ENCODE results near the gene HSPB1.
"Not testable (repeated sequence)": the region's sequence is repeated elsewhere in the genome, so short reads cannot be mapped to it uniquely, and the experiment has no call there.

HSPB1 gene

GRCh38 chr7:76308874-76309273 is 6.4 kb downstream of the HSPB1 start:
- not testable (repeated sequence) for DNase-seq (ENCODE audit: low read depth in 3 of 3)

GRCh38 chr7:76309341-76310101 is 7.0 kb downstream of the HSPB1 start:
- not testable (repeated sequence) for DNase-seq (ENCODE audit: low read depth in 3 of 3)

GRCh38 chr7:76310102-76310957 is 7.9 kb downstream of the HSPB1 start:
- DNase-seq (ENCODE audit: low read depth in 3 of 3): no peak

DNA sequence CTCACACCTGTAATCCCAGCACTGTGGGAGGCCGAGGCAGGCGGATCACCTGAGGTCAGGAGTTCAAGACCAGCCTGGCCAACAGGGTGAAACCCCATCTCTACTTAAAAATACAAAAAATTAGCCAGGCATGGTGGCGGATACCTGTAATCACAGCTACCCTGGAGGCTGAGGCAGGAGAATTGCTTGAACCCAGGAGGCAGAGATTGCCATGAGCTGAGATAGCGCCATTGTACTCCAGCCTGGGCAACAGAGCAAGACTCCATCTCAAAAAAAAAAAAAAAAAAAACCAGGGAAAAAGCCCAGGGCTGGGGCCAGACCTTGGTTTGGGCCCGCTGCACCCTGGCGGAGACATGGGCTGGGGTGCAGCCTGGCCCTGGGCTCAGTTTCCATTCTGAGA is 9.4 kb downstream of the HSPB1 start:
- DNase-seq (ENCODE audit: low read depth in 3 of 3): not testable (repeated sequence)

- DNase-seq (ENCODE audit: low read depth in 3 of 3): peak; percentile 93 to 96 (median 94)
Measured at GRCh38 chr7:76314042-76314721, 11.7 kb downstream of the HSPB1 start.

GRCh38 chr7:76314740-76315139 is 12.3 kb downstream of the HSPB1 start:
- not testable (repeated sequence) for DNase-seq (ENCODE audit: low read depth in 3 of 3)

- no peak for DNase-seq (ENCODE audit: low read depth in 3 of 3)
Measured at GRCh38 chr7:76315364-76315763, 12.9 kb downstream of the HSPB1 start.

- no peak for DNase-seq (ENCODE audit: low read depth in 3 of 3)
Measured at GRCh38 chr7:76316984-76317781, 14.7 kb downstream of the HSPB1 start.

GRCh38 chr7:76317782-76318487 is 15.5 kb downstream of the HSPB1 start:
- DNase-seq (ENCODE audit: low read depth in 3 of 3): peak; percentile 85 to 91 (median 88)

DNA sequence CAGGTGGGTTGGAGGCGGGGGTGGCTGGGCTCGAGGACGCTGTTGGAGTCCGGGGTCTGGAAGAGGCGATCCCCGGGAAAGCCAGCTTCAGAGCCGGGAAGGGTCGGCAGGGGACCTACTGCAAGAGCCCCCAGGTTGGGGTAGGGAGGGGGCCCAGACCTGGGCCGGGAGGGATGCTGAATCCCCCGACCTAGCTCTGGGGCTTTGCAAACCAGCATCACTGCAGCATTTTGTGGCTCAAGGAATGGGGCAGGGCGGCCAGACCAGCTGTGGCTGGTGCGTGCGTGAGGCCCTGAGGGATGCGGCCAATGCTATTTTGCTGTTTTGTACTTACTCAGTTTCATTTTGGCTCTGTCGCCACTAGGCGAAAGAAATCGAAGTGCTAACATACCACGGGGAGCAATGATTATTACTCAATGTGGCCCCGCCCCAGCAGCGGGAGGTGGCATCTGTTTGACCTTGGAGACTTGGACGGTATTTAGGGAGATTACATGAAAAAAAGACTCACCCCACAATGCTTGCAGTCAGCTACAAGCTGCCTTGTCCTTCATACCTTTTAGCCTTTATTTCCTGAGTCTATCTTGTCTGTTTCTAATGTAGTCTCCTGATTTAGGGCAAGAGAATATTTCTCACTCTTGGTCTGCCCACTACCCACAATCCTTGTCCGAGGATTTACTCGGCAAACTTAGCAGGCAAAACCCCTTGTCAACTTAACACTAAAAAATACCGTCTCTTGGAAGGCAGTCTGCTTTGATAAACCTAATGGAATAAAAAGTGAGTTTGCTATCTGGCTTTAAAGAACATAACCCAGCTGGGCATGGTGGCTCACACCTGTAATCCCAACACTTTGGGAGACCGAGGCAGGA is 16.2 kb downstream of the HSPB1 start:
- peak in 2 of 3 experiments; percentile 13 to 41 for DNase-seq (ENCODE audit: low read depth in 3 of 3)

GRCh38 chr7:76325092-76325491 is 22.6 kb downstream of the HSPB1 start:
- DNase-seq (ENCODE audit: low read depth in 3 of 3): no peak

DNA sequence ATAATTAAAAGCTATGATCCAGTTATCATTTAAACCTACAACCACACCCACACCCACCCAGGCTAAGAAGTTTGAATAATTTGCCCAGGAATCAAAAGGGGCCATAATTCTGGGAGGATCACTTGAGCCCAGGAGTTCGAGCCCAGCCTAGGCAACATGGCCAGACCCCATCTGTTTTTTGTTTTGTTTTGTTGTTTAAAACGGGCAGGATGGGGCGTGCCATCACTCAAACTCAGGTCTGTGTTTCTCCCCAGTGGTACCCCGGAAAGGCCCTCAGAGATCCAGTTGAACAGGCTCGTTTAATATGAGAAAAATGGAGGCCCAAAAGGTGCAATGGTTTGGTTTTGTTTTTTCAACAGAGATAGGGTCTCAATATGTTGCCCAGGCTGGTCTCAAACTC is 23.3 kb downstream of the HSPB1 start:
- DNase-seq (ENCODE audit: low read depth in 3 of 3): no peak

DNA sequence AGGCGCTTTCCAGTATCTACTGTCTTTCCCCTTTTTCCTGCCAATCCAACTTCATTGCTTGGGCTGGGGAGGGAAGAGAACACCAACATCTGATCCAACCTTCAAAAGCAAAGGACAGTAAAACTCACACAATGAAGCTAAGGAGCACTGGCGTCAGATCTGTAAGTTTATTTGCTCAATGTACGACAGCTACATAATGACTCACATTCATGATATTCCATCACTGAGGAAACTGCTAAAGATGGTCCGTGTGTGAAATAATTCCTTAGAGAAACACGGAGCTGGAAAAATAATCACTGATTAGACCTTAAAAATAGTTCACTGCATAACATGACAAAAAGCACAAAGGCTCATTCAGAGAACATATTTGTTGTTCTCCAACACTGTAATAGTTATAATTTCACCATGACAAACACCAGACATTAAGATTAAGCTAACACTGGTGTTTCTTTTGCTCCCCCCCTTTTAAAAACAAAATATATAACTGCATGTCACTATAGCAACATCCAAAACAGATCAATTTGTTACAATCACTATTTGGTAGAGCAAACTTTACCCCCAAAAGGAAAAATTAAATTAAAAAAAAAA is 24.3 kb downstream of the HSPB1 start:
- DNase-seq (ENCODE audit: low read depth in 3 of 3): no peak

- no peak for DNase-seq (ENCODE audit: low read depth in 3 of 3)
Measured at GRCh38 chr7:76327610-76328009, 25.1 kb downstream of the HSPB1 start.

GRCh38 chr7:76328389-76328788 is 25.9 kb downstream of the HSPB1 start:
- DNase-seq (ENCODE audit: low read depth in 3 of 3): no peak

DNA sequence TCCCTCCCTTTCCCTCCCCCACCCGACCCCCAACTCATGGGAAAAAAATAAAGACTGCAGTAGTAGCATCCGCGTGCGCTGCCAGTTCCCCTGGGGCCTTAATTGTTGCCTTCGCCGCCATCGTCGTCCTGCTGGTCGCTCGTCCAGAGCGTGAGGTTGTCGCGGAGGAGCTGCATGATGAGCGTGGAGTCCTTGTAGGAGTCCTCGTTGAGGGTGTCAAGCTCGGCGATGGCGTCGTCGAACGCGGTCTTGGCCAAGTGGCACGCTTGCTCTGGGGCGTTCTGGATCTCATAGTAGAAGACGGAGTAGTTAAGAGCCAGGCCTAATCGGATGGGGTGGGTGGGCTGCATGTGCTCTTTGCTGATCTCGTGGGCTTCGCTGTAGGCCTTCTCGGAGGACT is 27.0 kb downstream of the HSPB1 start:
- DNase-seq (ENCODE audit: low read depth in 3 of 3): no peak

GRCh38 chr7:76330261-76330660 is 27.8 kb downstream of the HSPB1 start:
- no peak for DNase-seq (ENCODE audit: low read depth in 3 of 3)

- DNase-seq (ENCODE audit: low read depth in 3 of 3): no peak
Measured at GRCh38 chr7:76330673-76331072, 28.2 kb downstream of the HSPB1 start.

DNA sequence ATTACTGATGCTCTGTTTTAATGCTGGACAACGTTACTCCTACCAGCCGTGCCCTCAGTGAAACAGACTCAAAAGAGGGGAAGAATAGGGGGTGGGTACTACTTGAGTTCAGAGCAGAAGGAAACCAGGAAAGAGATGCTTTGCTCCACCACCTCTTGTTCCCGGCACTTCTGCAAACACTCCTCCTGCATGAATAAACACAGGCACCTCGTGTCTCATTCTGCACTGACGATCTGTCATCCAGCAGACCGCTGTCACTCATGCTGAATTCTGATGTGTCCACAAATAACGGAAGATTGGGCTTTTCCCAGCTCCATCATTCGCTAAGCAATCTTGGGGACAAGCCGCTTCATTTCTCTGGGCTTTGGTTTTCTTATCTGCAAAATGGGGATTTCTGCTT is 29.6 kb downstream of the HSPB1 start:
- no peak for DNase-seq (ENCODE audit: low read depth in 3 of 3)

All from stimulated activated CD4-positive, alpha-beta T cell treated with anti-CD3 and anti-CD28 coated beads, TNF-alpha, amount 100 ng/mL, for 4 hours (primary cell).